HG02798 (cell line): ENCODE measurements around the gene C16orf95.
"Not testable (repeated sequence)": the region's sequence is repeated elsewhere in the genome, so short reads cannot be mapped to it uniquely, and the experiment has no call there.

Source experiments
- ATAC-seq: cut with Tn5 transposase; IDR thresholded peaks from one replicate; pipeline ENCODE4 v1.9.1; 2021; ENCODE audit warnings: mild to moderate bottlenecking; ENCODE audit not compliant: unreplicated experiment, poor library complexity

Gene C16orf95, protein sequence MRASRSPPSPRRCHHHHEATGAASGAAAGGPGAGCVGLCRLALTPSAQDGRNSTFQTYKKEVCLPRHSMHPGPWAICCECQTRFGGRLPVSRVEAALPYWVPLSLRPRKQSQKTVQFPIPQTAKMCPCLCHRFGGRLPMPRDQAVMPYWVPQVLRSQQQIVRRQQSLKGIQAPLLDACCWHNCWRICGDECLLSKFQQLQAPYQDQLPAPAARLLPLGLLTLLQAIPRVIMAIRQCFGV

GRCh38 chr16:87316923-87317749, at the start of gene C16orf95:
C16orf95 (minus strand) TSS chr16:87317392; CDS start chr16:87317242, 150 bp downstream.
- ATAC-seq, result peak; percentile 96

DNA sequence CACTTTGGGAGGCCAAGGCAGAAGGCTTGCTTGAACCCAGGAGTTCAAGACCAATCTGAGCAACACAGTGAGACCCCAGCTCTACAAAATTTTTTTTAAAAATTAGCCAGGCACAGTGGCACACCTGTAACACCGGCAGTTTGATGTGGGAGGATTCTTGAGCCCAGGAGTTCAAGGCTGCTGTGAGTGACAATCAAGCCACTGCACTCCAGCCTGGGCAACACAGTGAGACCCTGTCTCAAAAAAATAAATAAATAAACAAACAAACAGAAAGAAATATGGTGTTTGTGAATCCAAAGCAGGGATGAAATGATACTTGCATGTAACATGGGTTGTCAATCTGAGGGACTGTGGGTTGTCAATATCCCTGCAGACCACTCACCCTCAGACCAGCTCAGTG, 49.7 kb upstream of the C16orf95 start:
- ATAC-seq, result no peak

GRCh38 chr16:87366288-87366687, 49.1 kb upstream of the C16orf95 start:
- no peak for ATAC-seq

GRCh38 chr16:87365021-87365713, 48.0 kb upstream of the C16orf95 start:
- ATAC-seq, result no peak

DNA sequence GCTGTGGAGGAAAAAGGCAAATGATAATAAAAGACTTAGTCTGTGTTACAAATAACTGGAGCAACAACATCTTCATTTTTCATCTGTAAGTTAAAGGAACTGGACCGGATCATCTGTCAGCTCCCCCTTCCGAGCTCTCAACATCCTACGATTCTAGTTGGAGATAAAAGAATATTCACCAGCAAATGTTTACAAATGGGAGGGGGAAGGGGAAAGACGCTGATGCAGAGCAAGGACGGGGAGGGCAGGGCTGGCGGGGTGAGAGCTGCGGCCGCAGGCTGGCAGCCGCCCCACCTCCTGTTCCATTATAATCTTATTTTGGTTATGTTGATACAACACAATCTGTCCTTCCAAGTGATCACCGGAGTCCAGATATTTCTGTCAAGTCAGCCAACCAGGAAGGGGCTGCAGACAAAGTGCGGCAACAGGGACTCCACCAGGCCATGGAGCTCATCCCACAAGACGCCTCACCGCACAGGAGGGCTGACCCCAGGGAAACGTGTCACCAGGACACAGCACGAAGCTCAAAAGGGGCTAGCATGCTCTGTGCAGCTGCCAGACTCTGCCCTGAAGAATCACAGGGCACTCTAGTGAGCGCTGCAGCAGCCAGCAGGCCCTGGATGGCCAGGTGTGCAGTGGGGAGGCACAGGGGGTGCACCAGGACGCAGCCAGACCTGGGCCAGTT, 46.7 kb upstream of the C16orf95 start:
- no peak for ATAC-seq

DNA sequence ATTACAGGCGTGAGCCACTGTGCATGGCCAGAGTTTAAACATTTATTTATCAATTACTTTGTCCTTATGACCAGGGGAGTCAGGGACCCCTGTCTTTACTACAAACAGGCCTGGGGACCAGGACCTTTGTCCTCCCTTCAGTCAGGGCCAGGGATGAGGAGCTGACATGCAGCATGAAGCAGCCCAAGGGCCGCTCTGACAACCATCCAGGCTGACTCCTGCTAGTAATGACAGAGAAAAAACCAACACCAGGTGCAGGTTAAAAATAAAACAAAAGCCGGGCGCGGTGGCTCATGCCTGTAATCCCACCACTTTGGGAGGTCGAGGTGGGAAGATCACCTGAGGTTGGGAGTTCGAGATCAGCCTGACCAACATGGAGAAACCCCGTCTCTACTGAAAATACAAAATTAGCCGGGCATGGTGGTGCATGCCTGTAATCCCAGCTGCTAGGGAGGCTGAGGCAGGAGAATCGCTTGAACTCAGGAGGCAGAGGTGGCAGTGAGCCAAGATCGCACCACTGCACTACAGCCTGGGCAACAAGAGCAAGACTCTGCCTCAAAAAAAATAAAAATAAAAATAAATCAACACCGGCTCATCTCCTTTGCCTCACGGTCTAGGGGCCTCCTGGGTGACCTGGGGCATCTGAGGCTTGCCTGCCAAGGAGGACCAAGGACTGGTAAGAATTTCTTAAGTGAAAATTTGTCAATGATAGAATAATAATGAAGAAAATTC, 45.8 kb upstream of the C16orf95 start:
- ATAC-seq, result not testable (repeated sequence)

GRCh38 chr16:87361916-87362619, 44.9 kb upstream of the C16orf95 start:
- no peak for ATAC-seq

- no peak for ATAC-seq
Measured at GRCh38 chr16:87360862-87361610, 43.8 kb upstream of the C16orf95 start.

DNA sequence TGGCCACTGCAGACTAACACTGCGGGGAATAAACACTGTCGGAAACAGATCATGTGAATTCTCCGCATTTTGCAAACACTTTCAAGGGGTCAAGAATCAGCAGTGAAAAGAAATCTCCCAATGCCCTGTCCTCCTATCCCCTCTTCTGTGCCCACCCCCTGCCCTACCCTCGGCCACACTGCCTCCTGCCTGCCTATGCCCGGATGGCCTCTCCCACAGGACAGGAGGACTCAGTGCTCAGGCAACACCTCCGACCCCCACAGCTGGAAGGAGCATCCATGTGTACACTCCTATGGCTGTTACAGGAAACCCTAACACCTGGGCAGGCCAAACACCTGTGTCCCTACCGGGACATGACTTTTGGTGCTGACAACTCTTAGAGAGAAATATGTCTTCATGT, 41.9 kb upstream of the C16orf95 start:
- ATAC-seq, result no peak

DNA sequence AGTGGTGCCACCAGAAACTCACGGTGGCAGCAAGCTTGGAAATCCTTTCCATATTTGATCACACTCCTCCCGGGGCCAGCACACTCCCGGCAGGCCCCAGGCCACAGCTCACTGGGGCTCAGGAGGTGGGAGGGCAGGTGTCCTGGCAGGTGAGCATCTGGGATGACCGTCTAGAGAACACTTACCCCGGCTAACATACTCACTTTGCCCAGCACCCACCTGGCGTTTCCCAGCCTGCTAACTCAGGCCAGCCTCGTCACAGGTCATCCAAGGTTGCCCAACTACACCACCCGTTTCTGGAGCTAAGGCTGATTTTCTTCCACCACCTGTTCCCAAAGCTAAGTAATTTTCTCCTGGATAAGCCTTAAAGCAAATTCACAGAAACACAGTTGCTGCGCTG, 41.5 kb upstream of the C16orf95 start:
- ATAC-seq, result no peak

GRCh38 chr16:87358250-87358649, 41.1 kb upstream of the C16orf95 start:
- no peak for ATAC-seq

GRCh38 chr16:87356491-87356853, 39.3 kb upstream of the C16orf95 start:
- ATAC-seq, result no peak

GRCh38 chr16:87353613-87354012, 36.4 kb upstream of the C16orf95 start:
- no peak for ATAC-seq

- no peak for ATAC-seq
Measured at GRCh38 chr16:87352818-87353217, 35.6 kb upstream of the C16orf95 start.

DNA sequence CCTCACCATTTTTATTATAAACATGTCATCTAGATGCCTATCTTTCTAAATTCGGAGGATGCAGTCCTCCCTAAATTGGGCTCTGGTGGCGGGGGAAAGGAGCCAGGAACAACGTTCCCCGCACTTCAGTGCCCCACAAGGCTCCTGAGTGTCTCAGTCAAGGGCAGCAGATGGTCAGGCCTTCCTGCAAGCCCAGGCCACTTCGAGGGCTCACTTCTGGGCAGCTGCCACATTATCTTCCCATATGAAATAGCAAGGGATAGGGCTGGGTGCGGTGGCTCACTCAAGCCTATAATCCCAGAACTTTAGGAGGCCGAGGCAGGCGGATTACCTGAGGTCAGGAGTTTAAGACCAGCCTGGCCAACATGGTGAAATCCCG, 34.1 kb upstream of the C16orf95 start:
- ATAC-seq, result no peak

- no peak for ATAC-seq
Measured at GRCh38 chr16:87350681-87351319, 33.6 kb upstream of the C16orf95 start.

DNA sequence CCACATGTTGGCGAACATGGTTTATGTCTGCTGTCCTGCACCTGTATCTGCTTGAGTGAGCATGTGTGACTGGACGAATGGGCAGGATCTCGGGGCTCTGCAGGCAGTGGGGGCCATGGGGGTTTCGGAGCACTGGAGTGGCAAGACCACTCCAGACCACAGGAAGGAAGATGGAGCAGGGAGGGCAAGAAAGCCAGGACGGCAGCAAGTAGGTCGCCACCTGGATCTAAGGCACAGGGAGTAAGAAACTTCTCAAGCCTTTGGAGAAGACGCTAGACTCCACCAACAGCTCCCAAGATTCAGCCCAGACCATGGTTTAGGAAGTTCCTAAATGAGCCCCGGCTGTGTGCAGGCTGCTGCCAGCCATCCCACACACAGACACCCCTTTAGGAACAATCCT, 32.8 kb upstream of the C16orf95 start:
- ATAC-seq, result no peak

DNA sequence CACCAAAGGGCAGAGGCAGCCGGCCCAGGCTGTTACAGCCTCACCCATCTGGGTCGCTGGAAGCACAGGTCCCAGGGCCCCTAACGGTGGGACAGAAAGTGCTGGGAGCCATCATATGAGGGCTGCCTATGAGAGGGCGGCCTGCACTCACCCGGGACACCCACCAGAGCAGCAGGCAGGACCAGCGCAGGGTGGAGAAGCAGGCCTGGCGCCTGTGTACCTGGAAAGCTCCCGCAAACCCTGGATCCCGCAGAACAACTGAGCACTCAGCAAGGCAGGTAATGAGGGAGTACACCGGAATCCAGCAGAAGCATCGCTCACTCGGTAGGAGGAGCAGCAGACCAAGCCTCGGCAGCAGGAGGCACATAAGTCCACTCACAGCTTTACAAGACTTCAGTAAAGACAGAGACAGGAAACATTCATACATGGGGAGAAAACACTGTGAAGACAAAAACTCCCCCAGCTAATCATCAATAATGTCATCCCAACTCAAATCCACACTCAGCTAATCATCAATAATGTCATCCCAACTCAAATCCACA, 31.5 kb upstream of the C16orf95 start:
- ATAC-seq, result no peak
